Left colon (tissue), 2 donors: ENCODE results near the gene TRPC5OS. TPM values are rescaled to one million over a fixed set of nuclear protein-coding genes. Genes with fewer than 3 reads are reported as not detected.
A peak's percentile ranks its signal among the peaks of the same experiment; 100 is the strongest.

Source experiments
- ATAC-seq: fragments of 200-7000 bp; cut with Tn5 transposase; one replicate; pipeline ENCODE4 v1.9.1; 2020; ENCODE audit warnings: mild to moderate bottlenecking, moderate library complexity
- DNase-seq, 2 donors: peaks; one replicate each; pipeline ENCODE4 v3.0.0-alpha.2; 2020
- intact Hi-C, 2 donors: fragments of 100-400 bp; cut with DNase I in 1 of 2; cut with micrococcal nuclease in 1 of 2; formaldehyde crosslinking; loops; one replicate each; pipeline versions ENCODE4 v1.11.2 to v1.14.0; 2022; cut with DNase I, micrococcal nuclease
- long read RNA-seq: library from polyadenylated mRNA; unstranded; transcript quantifications from one replicate; pipeline ENCODE4 v2.0.0, GENCODE V29; 2021
- total RNA-seq, 2 donors: library from RNA; stranded (reverse); fragmentation: NEBNext Ultra II Directional; extraction: Animal tissue kit (Norgen Biotek cat#: 25700); gene quantifications; one replicate each; pipeline ENCODE4 v1.2.1, GENCODE V29; 2021
- donor health status: DM: no; HTN: no; CAD: no.
- donor health status: DM: yes; HTN: yes; CAD: no.

TRPC5OS gene
- total RNA-seq, result not detected
- long read RNA-seq, result 0 reads

- no peak for ATAC-seq
- DNase-seq, result no peak
- intact Hi-C loops, result no loop called here
Observed at GRCh38 chrX:111875881-111876280, at the start of gene TRPC5OS. TRPC5OS (plus strand) TSS chrX:111876181; CDS start chrX:111901850, 25,669 bp downstream.

- ATAC-seq (no peak), DNase-seq (no peak)
- intact Hi-C loops, result no loop called here
Observed at GRCh38 chrX:111829345-111829744, 46.6 kb upstream of the TRPC5OS start.

GRCh38 chrX:111830571-111830970, 45.4 kb upstream of the TRPC5OS start:
- no peak for ATAC-seq
- intact Hi-C loops, result no loop called here
- no peak for DNase-seq

- intact Hi-C loops, result no loop called here
- ATAC-seq, result no peak
- DNase-seq, result no peak
Observed at GRCh38 chrX:111831343-111831742, 44.6 kb upstream of the TRPC5OS start.

GRCh38 chrX:111837197-111837596, 38.8 kb upstream of the TRPC5OS start:
- no peak for DNase-seq
- no peak for ATAC-seq
- intact Hi-C loops, result no loop called here

GRCh38 chrX:111847491-111848133, 28.4 kb upstream of the TRPC5OS start:
- DNase-seq (no peak), ATAC-seq (no peak)
- intact Hi-C loops, result no loop called here

GRCh38 chrX:111848541-111848940, 27.4 kb upstream of the TRPC5OS start:
- intact Hi-C loops, result no loop called here
- ATAC-seq, result no peak

GRCh38 chrX:111850975-111851374, 25.0 kb upstream of the TRPC5OS start:
- no peak for ATAC-seq
- intact Hi-C loops, result no loop called here
- DNase-seq, result no peak

More at GRCh38 chrX:111848541-111848940, 27.4 kb upstream of the TRPC5OS start:
- DNase-seq, result no peak

- intact Hi-C loops, result no loop called here
- no peak for ATAC-seq
- DNase-seq, result no peak
Observed at GRCh38 chrX:111854556-111855490, 21.2 kb upstream of the TRPC5OS start.

- intact Hi-C loops, result no loop called here
- ATAC-seq, result no peak
- DNase-seq, result no peak
Observed at GRCh38 chrX:111857534-111858060, 18.4 kb upstream of the TRPC5OS start.

GRCh38 chrX:111861605-111862004, 14.4 kb upstream of the TRPC5OS start:
- ATAC-seq (no peak), DNase-seq (no peak)
- intact Hi-C loops, result no loop called here

GRCh38 chrX:111867236-111867635, 8.7 kb upstream of the TRPC5OS start:
- intact Hi-C loops, result no loop called here

GRCh38 chrX:111868726-111869638, 7.0 kb upstream of the TRPC5OS start:
- ATAC-seq (no peak), DNase-seq (no peak)
- intact Hi-C loops, result no loop called here

More at GRCh38 chrX:111867236-111867635, 8.7 kb upstream of the TRPC5OS start:
- DNase-seq (no peak), ATAC-seq (no peak)

- peak; percentile 62 for ATAC-seq
- intact Hi-C loops, result no loop called here
- peak in 1 of 2 donors; percentile 3 for DNase-seq
Observed at GRCh38 chrX:111869639-111870034, 6.3 kb upstream of the TRPC5OS start.

- ATAC-seq (no peak), DNase-seq (no peak)
- intact Hi-C loops, result no loop called here
Observed at GRCh38 chrX:111874241-111874640, 1.7 kb upstream of the TRPC5OS start.

- intact Hi-C loops, result no loop called here
- DNase-seq, result no peak
- no peak for ATAC-seq
Observed at GRCh38 chrX:111876646-111877045, 665 bp downstream of the TRPC5OS start.

- no peak for DNase-seq
- no peak for ATAC-seq
- intact Hi-C loops, result no loop called here
Observed at GRCh38 chrX:111877681-111878080, 1.7 kb downstream of the TRPC5OS start.

GRCh38 chrX:111880735-111881134, 4.8 kb downstream of the TRPC5OS start:
- intact Hi-C loops, result no loop called here
- ATAC-seq (no peak), DNase-seq (no peak)

GRCh38 chrX:111881715-111882114, 5.7 kb downstream of the TRPC5OS start:
- ATAC-seq, result no peak
- DNase-seq, result no peak
- intact Hi-C loops, result no loop called here
